D721Med (cell line): ENCODE measurements around the gene DNAH17.

ENCODE experiments used
- DNase-seq: peaks from one replicate; pipeline ENCODE4 v3.0.0; 2011; ENCODE audit warnings: low spot score; ENCODE audit not compliant: insufficient read length
- FAIRE-seq: peaks from 2 replicates; lab custom pipeline; 2011; peaks lifted over from hg19 to GRCh38; lab: Jason Lieb, UNC
- CTCF ChIP-seq: IDR thresholded peaks from 2 replicates; pipeline ENCODE4 v1.5.1; 2012; ENCODE audit warnings: mild to moderate bottlenecking, control low read depth; ENCODE audit not compliant: insufficient read depth; ENCODE audit errors: missing control alignments

Gene DNAH17

GRCh38 chr17:78585006-78585630 lies 7.9 kb upstream of the DNAH17 start:
- DNase-seq (no peak), FAIRE-seq (no peak)
- TF ChIP-seq CTCF, result no peak

- no peak for TF ChIP-seq CTCF
- FAIRE-seq (no peak), DNase-seq (no peak)
These were observed 5.9 kb upstream of the DNAH17 start for GRCh38 chr17:78583091-78583490.

GRCh38 chr17:78581304-78581703 lies 4.1 kb upstream of the DNAH17 start:
- DNase-seq (no peak), FAIRE-seq (no peak)
- no peak for TF ChIP-seq CTCF

GRCh38 chr17:78580277-78580804 lies 3.1 kb upstream of the DNAH17 start:
- TF ChIP-seq CTCF, result no peak
- DNase-seq (no peak), FAIRE-seq (no peak)

- no peak for TF ChIP-seq CTCF
- FAIRE-seq (no peak), DNase-seq (no peak)
These were observed 645 bp downstream of the DNAH17 start for GRCh38 chr17:78576389-78577112.

- no peak for TF ChIP-seq CTCF
- FAIRE-seq (no peak), DNase-seq (no peak)
These were observed 1.3 kb downstream of the DNAH17 start for GRCh38 chr17:78575899-78576298.

- FAIRE-seq, result no peak
These were observed 1.9 kb downstream of the DNAH17 start for GRCh38 chr17:78575340-78575739.

More at GRCh38 chr17:78575340-78575739, 1.9 kb downstream of the DNAH17 start:
- DNase-seq, result no peak
- no peak for TF ChIP-seq CTCF
